GM23338 (cell line): ENCODE results near the gene MYO16. TPM values are rescaled to one million over a fixed set of nuclear protein-coding genes. Genes with fewer than 3 reads are reported as not detected.

ENCODE experiments used
- ATAC-seq: fragments of 200-7000 bp; cut with Tn5 transposase; 3 replicates; pipeline ENCODE4 v1.9.1; 2020
- DNase-seq: peaks from one replicate; pipeline ENCODE4 v3.0.0-alpha.2; 2015; ENCODE audit warnings: low spot score
- H2AFZ ChIP-seq: fragments of 200-600 bp; sonication (generic); 2 replicates; pipeline ENCODE4 v1.8.0; 2016; ENCODE audit warnings: antibody characterized with exemption, mild to moderate bottlenecking, moderate library complexity
- H3F3A ChIP-seq: fragments of 200-600 bp; sonication (generic); replicated peaks from 2 replicates; pipeline ENCODE4 v1.8.0; 2017; ENCODE audit warnings: antibody characterized with exemption, mixed run types, low read depth
- H3K27ac ChIP-seq: fragments of 200-600 bp; sonication (generic); 2 replicates; pipeline ENCODE4 v1.6.1; 2016; ENCODE audit warnings: low read depth
- H3K27me3 ChIP-seq: fragments of 200-600 bp; sonication (generic); 2 replicates; pipeline ENCODE4 v1.8.0; 2016; ENCODE audit warnings: mild to moderate bottlenecking, mixed run types, moderate library complexity; ENCODE audit not compliant: insufficient read depth
- H3K36me3 ChIP-seq: fragments of 200-600 bp; sonication (generic); 2 replicates; pipeline ENCODE4 v1.8.0; 2016; ENCODE audit warnings: mild to moderate bottlenecking; ENCODE audit not compliant: insufficient read depth
- H3K4me1 ChIP-seq: fragments of 200-600 bp; sonication (generic); 2 replicates; pipeline ENCODE4 v1.8.0; 2016; ENCODE audit warnings: mild to moderate bottlenecking, moderate library complexity; ENCODE audit not compliant: insufficient read depth
- H3K4me2 ChIP-seq: fragments of 200-600 bp; sonication (generic); 2 replicates; pipeline ENCODE4 v1.7.1; 2017; ENCODE audit warnings: mixed run types
- H3K4me3 ChIP-seq: fragments of 200-600 bp; sonication (generic); 2 replicates; pipeline ENCODE4 v1.6.1; 2016; ENCODE audit warnings: mixed run types
- H3K79me2 ChIP-seq: fragments of 200-600 bp; sonication (generic); replicated peaks from 2 replicates; pipeline ENCODE4 v1.8.0; 2017; ENCODE audit warnings: mild to moderate bottlenecking; ENCODE audit not compliant: insufficient read depth
- H3K9me2 ChIP-seq: fragments of 200-600 bp; sonication (generic); 2 replicates; pipeline ENCODE4 v1.8.0; 2017; ENCODE audit not compliant: insufficient read depth
- H4K20me1 ChIP-seq: fragments of 200-600 bp; sonication (generic); replicated peaks from 2 replicates; pipeline ENCODE4 v1.8.0; 2017; ENCODE audit warnings: mild to moderate bottlenecking; ENCODE audit not compliant: insufficient read depth
- H3K27ac Mint-ChIP-seq: 2 replicates; pipeline ENCODE4 v1.8.0; 2020; ENCODE audit warnings: inconsistent platforms, mild to moderate bottlenecking, moderate library complexity, mixed read lengths
- H3K27me3 Mint-ChIP-seq: 3 replicates; pipeline ENCODE4 v1.8.0; 2022; ENCODE audit warnings: low read depth, mild to moderate bottlenecking, moderate library complexity, mixed read lengths, inconsistent platforms; ENCODE audit not compliant: insufficient read depth, poor library complexity
- H3K36me3 Mint-ChIP-seq: 3 replicates; pipeline ENCODE4 v1.8.0; 2021; ENCODE audit warnings: low read depth, mild to moderate bottlenecking, inconsistent platforms, moderate library complexity, mixed read lengths
- H3K4me1 Mint-ChIP-seq: 3 replicates; pipeline ENCODE4 v1.8.0; 2020; ENCODE audit warnings: mild to moderate bottlenecking, inconsistent platforms, mixed read lengths
- H3K4me3 Mint-ChIP-seq: 3 replicates; pipeline ENCODE4 v1.8.0; 2021; ENCODE audit warnings: moderate library complexity, mild to moderate bottlenecking, inconsistent platforms, mixed read lengths
- H3K9me3 Mint-ChIP-seq: 3 replicates; pipeline ENCODE4 v1.8.0; 2020; ENCODE audit warnings: moderate library complexity, mild to moderate bottlenecking, inconsistent platforms, mixed read lengths
- CREB1 ChIP-seq: fragments of 250-450 bp; sonication (Bioruptor Pico); IDR thresholded peaks from 2 replicates; pipeline ENCODE4 v1.5.0; 2020; ENCODE audit warnings: low read depth, mild to moderate bottlenecking, moderate library complexity
- CTCF ChIP-seq, 2 experiments: fragments of 200-600 bp in 1 of 2; sonication (generic) in 1 of 2; conservative IDR thresholded peaks; 2 replicates each; pipeline versions ENCODE4 v1.5.1 to v1.6.1; 2016 to 2017; ENCODE audit warnings: antibody characterized with exemption in 2 of 2, low read depth in 2 of 2, mild to moderate bottlenecking in 2 of 2, moderate library complexity in 1 of 2
- ETS1 ChIP-seq: IDR thresholded peaks from 2 replicates; pipeline ENCODE4 v1.6.1; 2016; ENCODE audit warnings: antibody characterized with exemption
- EZH2 ChIP-seq: fragments of 200-600 bp; sonication (generic); IDR thresholded peaks from one replicate; pipeline ENCODE4 v1.8.0; 2017; ENCODE audit warnings: antibody characterized with exemption, mild to moderate bottlenecking, low read depth; ENCODE audit not compliant: unreplicated experiment
- EZH2phosphoT487 ChIP-seq: fragments of 200-600 bp; sonication (generic); IDR thresholded peaks from one replicate; pipeline ENCODE4 v1.8.1; 2018; ENCODE audit warnings: antibody characterized with exemption; ENCODE audit not compliant: unreplicated experiment
- STAT1 ChIP-seq: IDR thresholded peaks from one replicate; pipeline ENCODE4 v1.6.1; 2016; ENCODE audit warnings: antibody characterized with exemption; ENCODE audit not compliant: unreplicated experiment
- ZNF462 ChIP-seq: fragments of 250-450 bp; sonication (Bioruptor Pico); IDR thresholded peaks from 2 replicates; pipeline ENCODE4 v1.5.0; 2020; ENCODE audit warnings: mild to moderate bottlenecking, moderate library complexity
- polyA plus RNA-seq: library from polyadenylated mRNA; unstranded; fragments of >200 nt; fragmentation: Nextera tagmentation; extraction: Ambion mirVana; gene quantifications from 2 replicates; pipeline ENCODE4 v1.2.1, GENCODE V29; 2016
- total RNA-seq: library from RNA; depleted of rRNA; stranded (reverse); fragments of >200 nt; shearing (Covaris generic); gene quantifications from 2 replicates; pipeline ENCODE4 v1.2.3, GENCODE V29; 2014

The MYO16 gene
- total and polyA plus RNA-seq, 2 experiments from 2014 or later, result 0.10 to 0.13 TPM

- Histone ChIP-seq H3K36me3 (peaks cover 3% of the 10 kb centered on the region; the same call in 1 of the 2 replicates), H3K27ac (no peak overlapping the region), H3K27me3 (no peaks in the 10 kb centered on the region), H3F3A (no peaks in the 10 kb centered on the region), H3K4me1 (no peaks in the 10 kb centered on the region), H3K79me2 (no peaks in the 10 kb centered on the region), H3K4me2 (no peak overlapping the region), H3K4me3 (no peak overlapping the region), H2AFZ (no peak overlapping the region), H4K20me1 (no peaks in the 10 kb centered on the region), H3K9me2 (no peaks in the 10 kb centered on the region)
- Mint-ChIP-seq H3K9me3 (peaks cover 26% of the 10 kb centered on the region), H3K27me3 (peaks cover 2% of the 10 kb centered on the region), H3K27ac (no peak overlapping the region), H3K4me1 (no peaks in the 10 kb centered on the region; the same call in 2 of the 3 replicates), H3K36me3 (peaks cover 13% of the 10 kb centered on the region; the same call in 2 of the 3 replicates), H3K4me3 (no peak overlapping the region)
- TF ChIP-seq ZNF462 (CRISPR knock-in tag), result no peak
- TF ChIP-seq EZH2phosphoT487, result no peak
- TF ChIP-seq EZH2, result no peak
- no peak for TF ChIP-seq CTCF (conservative IDR thresholded peaks at IDR 0.05; ENCODE audit: low read depth in 2 of 2)
- no peak for TF ChIP-seq STAT1
- TF ChIP-seq CREB1 (CRISPR knock-in tag), result no peak
- no peak for TF ChIP-seq ETS1
- ATAC-seq, result no peak
- no peak for DNase-seq
Measured at GRCh38 chr13:109021558-109021957, 392.1 kb downstream of the MYO16 start.
